Brain microvascular endothelial cell (primary cell): ENCODE results near the gene CDH22.

Experiments used
- DNase-seq: peaks from one replicate; pipeline ENCODE4 v3.0.0-alpha.2; 2020
- H3K27ac ChIP-seq: fragments of 250-450 bp; sonication (Bioruptor Pico); 2 replicates; pipeline ENCODE4 v1.5.1; 2020; ENCODE audit warnings: mild to moderate bottlenecking, moderate library complexity
- H3K27me3 ChIP-seq: fragments of 250-450 bp; sonication (Bioruptor Pico); replicated peaks from 2 replicates; pipeline ENCODE4 v1.5.1; 2020; ENCODE audit warnings: mild to moderate bottlenecking
- H3K36me3 ChIP-seq: fragments of 250-450 bp; sonication (Bioruptor Pico); replicated peaks from 2 replicates; pipeline ENCODE4 v1.5.1; 2020; ENCODE audit warnings: mild to moderate bottlenecking
- H3K4me3 ChIP-seq: 2 replicates; pipeline ENCODE4 v1.5.1; 2011; ENCODE audit warnings: low read depth, mild to moderate bottlenecking, control low read depth, low read length, moderate library complexity
- in situ Hi-C: cut with HindIII; loops from 2 replicates; pipeline ENCODE4 v1.10.0; 2017; ENCODE audit warnings: low sequenced_read_pairs, low pct_ligation_motif_present
- TF ChIP-seq, protein P1 (sequence below): IDR thresholded peaks from 2 replicates; pipeline ENCODE4 v1.5.1; 2011; ENCODE audit warnings: low read depth, mild to moderate bottlenecking, moderate library complexity, low read length, control low read depth, inconsistent platforms; ENCODE audit errors: missing control alignments

CDH22 gene

GRCh38 chr20:46191168-46191540 lies 117.1 kb downstream of the CDH22 start:
- no peak for DNase-seq
- H3K4me3 ChIP-seq, result no peak overlapping the region
- TF ChIP-seq, protein P1, sequence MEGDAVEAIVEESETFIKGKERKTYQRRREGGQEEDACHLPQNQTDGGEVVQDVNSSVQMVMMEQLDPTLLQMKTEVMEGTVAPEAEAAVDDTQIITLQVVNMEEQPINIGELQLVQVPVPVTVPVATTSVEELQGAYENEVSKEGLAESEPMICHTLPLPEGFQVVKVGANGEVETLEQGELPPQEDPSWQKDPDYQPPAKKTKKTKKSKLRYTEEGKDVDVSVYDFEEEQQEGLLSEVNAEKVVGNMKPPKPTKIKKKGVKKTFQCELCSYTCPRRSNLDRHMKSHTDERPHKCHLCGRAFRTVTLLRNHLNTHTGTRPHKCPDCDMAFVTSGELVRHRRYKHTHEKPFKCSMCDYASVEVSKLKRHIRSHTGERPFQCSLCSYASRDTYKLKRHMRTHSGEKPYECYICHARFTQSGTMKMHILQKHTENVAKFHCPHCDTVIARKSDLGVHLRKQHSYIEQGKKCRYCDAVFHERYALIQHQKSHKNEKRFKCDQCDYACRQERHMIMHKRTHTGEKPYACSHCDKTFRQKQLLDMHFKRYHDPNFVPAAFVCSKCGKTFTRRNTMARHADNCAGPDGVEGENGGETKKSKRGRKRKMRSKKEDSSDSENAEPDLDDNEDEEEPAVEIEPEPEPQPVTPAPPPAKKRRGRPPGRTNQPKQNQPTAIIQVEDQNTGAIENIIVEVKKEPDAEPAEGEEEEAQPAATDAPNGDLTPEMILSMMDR, result no peak
- H3K27me3 ChIP-seq, result no peaks in the 10 kb centered on the region
- H3K36me3 ChIP-seq, result no peaks in the 10 kb centered on the region
- in situ Hi-C loops, result no loop called here
- H3K27ac ChIP-seq, result no peak overlapping the region

DNA sequence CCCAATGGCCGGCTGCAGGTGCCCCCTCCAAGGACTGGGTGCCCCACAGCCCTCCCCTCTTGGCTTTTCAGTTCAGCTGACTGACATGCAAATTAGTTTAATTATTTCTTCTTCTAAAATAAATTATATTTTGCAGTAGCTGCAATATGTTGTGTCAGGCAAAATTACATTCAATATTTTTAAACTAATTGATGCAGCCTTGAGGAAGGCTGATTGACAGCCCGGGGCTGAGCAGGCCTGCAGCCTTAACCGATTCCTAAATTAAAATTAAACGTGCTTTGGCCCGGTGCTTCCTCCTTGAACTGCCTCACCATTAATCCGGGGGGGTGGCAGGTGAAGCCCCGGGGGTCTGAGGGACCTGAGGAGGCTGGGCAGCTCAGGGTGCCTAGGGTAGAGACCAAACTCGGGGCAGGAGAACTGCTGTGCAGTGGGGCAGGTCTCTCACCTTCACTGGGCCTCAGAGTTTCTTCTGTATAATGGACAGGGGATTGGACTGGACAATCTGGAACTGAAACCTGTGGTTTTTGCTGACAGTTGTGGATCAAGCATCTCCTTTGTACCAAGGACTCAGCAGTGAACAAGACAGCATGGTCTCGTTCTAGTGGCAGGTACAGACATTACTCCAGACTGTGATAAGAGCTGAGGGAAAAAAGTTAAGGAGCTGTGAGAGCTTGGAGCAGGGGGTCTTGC lies 117.7 kb downstream of the CDH22 start:
- TF ChIP-seq, protein P1, result no peak
- no peak overlapping the region for H3K4me3 ChIP-seq
- H3K27me3 ChIP-seq, result no peaks in the 10 kb centered on the region
- no peaks in the 10 kb centered on the region for H3K36me3 ChIP-seq
- in situ Hi-C loops, result no loop called here
- no peak overlapping the region for H3K27ac ChIP-seq
- no peak for DNase-seq

DNA sequence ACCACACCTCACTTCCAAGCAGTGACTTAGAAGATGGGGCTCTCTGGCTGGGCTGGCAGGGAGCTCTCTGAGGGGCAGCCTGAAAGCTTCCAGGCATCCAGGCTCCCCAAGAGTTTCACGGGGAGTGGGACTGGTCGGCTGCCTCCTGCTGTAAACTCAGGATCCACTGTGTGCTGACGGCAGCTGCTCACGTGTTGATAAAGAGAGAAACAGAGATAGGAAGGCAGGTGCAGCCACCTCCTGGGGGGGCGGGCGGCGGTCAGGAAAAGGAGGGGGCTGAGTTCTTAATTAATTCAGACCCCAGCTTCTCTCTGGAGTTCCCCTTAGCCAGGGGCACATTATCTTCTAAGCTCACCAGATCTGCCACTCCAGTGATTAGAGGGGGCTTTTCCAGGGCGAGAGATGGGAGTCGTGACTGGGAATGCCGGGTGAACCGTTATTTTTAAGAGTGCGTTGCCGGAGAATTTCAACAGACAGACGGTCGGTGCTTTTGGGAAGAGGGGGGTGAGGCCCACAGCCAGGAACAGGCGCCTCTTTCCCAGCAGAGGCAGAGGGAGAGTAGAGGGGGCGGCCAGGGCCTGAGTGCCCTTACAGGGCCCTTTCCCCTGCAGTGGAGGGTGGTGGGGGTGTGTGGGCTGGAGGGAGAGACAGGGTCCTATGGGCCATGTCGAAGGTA lies 119.3 kb downstream of the CDH22 start:
- Histone ChIP-seq H3K27ac (no peak overlapping the region), H3K4me3 (no peak overlapping the region), H3K36me3 (no peaks in the 10 kb centered on the region), H3K27me3 (no peaks in the 10 kb centered on the region)
- no peak for DNase-seq
- in situ Hi-C loops, result no loop called here
- TF ChIP-seq, protein P1, result no peak

- H3K4me3 ChIP-seq, result no peak overlapping the region
- no peaks in the 10 kb centered on the region for H3K27me3 ChIP-seq
- H3K36me3 ChIP-seq, result no peaks in the 10 kb centered on the region
- in situ Hi-C loops, result no loop called here
- no peak for DNase-seq
- TF ChIP-seq, protein P1, result no peak
- no peak overlapping the region for H3K27ac ChIP-seq
Observed at GRCh38 chr20:46186210-46186609, 122.1 kb downstream of the CDH22 start.

GRCh38 chr20:46185353-46185752 lies 122.9 kb downstream of the CDH22 start:
- in situ Hi-C loops, result no loop called here
- no peak overlapping the region for H3K4me3 ChIP-seq
- TF ChIP-seq, protein P1, result no peak

More at GRCh38 chr20:46185353-46185752, 122.9 kb downstream of the CDH22 start:
- no peak overlapping the region for H3K27ac ChIP-seq
- no peak for DNase-seq
- no peaks in the 10 kb centered on the region for H3K27me3 ChIP-seq
- H3K36me3 ChIP-seq, result no peaks in the 10 kb centered on the region
